CD4-positive, alpha-beta T cell treated with Interleukin-10 for 1 hour (primary cell): ENCODE results near the gene ATF2.
A peak's percentile ranks its signal among the peaks of the same experiment; 100 is the strongest.

Experiments used
- DNase-seq: peaks from one replicate; pipeline ENCODE4 v3.0.0-alpha.2; 2020

The ATF2 gene

GRCh38 chr2:175076272-175076671, 91.7 kb downstream of the ATF2 start:
- DNase-seq = no peak

- DNase-seq = no peak
Measured at GRCh38 chr2:175074478-175074877, 93.5 kb downstream of the ATF2 start.

- no peak for DNase-seq
Measured at GRCh38 chr2:175068534-175068933, 99.5 kb downstream of the ATF2 start.

GRCh38 chr2:175066411-175066810, 101.6 kb downstream of the ATF2 start:
- no peak for DNase-seq

- DNase-seq = no peak
Measured at GRCh38 chr2:175064797-175065196, 103.2 kb downstream of the ATF2 start.

DNA sequence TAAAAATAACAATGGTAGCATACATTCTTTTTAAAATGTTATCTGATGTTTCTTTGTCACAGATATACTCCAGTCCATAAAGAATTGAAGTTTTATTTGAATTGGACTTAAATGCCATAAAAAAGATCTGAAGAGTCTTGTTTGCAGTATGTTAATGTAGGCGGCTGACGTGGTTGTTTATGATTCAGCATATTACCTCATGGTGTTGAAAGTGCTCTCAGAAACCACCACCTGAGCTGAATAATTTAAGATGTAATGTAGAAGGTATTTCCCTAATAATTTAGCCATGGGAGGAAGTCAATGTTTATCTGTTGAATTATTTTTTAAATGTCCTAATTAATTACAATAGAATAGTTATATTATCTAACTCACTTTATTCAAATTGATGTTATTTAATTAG, 104.3 kb downstream of the ATF2 start:
- DNase-seq = no peak

DNA sequence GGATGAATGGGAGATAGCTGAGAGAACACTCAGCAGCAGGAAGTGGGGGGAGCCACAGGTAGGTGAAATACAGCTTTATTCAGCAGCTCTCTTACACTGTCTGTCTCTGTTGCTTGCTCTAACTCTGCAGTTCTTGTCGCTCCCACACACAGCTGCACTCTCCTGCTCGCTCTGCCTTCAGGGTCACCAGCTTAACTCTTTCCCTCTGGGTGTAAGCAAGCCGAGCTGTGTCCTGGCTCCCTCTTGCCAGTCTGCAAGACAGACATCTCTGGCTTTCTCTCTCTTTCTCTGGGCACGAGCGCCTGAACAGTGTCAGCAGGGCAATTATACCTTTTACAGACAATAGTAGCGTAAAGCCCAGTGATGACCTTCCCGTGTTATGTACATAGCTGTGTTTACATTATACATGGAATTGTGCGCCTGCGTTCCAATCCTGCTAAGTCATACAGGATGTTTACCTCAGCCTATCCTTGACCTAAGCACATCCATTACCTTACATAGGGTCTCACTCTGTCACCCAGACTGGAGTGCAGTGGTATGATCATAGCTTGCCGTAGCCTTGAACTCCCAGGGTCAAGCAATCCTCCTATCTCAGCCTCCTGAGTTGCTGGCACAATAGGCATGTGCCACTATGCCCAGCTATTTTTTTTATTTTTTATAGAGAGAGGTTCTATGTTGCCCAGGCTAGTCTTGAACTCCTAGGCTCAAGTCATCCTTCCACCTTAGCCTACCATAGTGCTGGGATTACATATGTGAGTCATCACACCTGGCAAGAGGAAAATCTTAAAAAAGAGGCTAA, 105.0 kb downstream of the ATF2 start:
- no peak for DNase-seq

DNA sequence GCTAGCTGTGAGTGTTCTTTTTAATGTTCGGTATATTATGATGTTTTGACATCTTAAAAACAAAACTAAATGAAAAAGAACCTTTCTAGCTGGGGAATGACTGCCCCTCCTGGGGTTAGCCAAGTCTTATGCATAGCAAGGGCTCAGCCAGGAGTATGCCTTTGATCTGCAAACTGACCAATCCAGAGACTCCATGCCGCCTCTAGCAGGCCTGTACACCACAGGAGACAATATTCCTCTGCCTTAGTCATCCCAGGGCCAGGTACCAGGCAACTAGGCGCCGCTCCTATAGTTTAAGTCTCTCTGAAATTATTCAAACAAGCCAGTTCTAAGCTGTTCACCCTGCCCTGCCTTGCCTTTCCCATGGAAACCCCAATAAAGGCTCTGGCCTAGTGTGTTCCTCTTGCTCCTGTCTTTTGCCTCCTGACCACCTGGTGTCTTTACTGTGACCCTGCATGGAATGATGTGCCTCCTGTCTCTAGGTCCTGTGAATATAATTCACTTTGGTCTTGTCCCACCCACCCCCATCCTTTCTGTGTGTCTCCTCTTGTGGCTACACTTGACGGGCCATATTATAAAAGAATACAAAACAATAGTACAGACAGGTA, 110.8 kb downstream of the ATF2 start:
- DNase-seq = no peak

- DNase-seq = no peak
Measured at GRCh38 chr2:175055993-175056392, 112.0 kb downstream of the ATF2 start.

- DNase-seq = no peak
Measured at GRCh38 chr2:175054340-175054739, 113.7 kb downstream of the ATF2 start.

- DNase-seq = no peak
Measured at GRCh38 chr2:175049661-175050060, 118.3 kb downstream of the ATF2 start.

DNA sequence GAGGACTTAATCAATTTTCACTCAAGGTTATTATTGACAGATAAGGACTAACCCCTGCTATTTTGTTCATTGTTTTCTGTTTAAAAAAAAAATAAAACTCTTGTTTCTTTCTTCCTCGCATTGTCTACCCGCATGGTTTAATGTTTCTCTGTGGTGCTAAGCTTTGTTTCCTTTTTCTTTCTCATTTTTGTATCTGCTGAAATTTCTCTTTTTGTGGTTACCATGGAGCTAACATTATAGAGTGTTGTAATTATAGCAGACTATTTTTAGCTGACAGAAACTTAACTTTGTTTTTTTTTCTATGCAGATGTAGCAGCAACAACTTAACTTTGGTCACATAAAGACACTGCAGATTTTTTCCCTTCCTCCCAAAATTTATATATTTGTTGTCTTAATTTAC, 119.7 kb downstream of the ATF2 start:
- DNase-seq = no peak

DNA sequence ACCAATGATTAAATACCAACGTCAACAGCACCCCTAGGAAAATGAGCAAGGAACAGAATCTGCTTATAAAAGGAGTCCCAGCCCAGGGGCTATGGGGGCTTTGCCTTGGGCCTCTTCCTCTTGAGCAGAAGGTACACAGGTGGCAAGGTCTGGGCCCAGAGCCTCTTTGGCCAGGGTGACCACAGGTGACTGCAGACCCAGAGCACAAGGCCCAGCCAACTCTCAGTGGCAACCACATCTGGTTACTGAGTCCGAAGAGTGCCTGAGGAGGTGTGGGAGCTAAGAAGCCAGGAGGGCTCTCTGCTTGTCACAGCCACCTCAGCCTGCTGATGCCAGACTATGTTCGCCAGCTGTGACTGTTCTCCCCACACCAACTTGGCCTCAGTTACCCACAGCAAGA, 128.5 kb downstream of the ATF2 start:
- DNase-seq = no peak

GRCh38 chr2:175039031-175039430, 129.0 kb downstream of the ATF2 start:
- DNase-seq = no peak

DNA sequence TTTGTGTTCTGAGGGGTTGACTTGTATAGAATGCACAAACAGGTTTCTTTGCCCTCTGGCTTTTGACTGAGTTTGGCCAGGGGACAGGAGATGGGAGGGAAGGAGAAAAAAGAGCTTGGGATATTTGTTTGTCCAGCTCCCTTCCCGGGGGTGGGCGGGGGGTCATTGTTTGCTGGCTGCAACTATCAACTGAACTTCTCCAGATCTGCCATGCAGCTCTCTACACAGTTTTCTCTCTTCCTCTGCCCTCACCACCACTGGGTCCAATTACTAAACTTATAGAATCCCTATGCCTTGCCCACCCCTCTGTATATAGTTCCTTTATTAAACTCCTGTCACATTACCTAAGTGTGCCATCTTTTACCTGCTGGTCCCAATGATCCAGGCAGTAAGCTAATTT, 130.1 kb downstream of the ATF2 start:
- DNase-seq = no peak

- DNase-seq = peak; percentile 41
Measured at GRCh38 chr2:175036582-175037018, 131.4 kb downstream of the ATF2 start.

GRCh38 chr2:175035806-175036205, 132.2 kb downstream of the ATF2 start:
- no peak for DNase-seq

DNA sequence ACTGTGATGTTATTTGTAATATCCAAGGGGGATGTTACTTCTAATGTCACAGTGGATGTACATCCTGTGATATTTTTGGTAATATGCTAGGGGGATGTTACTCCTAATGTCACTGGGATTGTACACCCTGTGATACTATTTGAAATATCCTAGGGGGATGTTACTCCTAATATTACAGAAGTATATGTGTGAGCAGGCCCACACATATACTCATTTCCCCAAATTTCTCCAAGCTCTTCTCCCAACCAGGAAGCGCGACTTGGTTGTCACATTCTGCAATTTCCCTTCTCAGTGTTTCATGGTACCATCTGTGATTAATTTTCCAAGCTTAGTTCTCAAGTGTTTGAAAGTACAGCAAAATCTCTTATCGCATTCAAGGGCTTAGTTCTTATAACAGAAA, 133.3 kb downstream of the ATF2 start:
- no peak for DNase-seq

- no peak for DNase-seq
Measured at GRCh38 chr2:175030380-175031271, 137.4 kb downstream of the ATF2 start.

DNA sequence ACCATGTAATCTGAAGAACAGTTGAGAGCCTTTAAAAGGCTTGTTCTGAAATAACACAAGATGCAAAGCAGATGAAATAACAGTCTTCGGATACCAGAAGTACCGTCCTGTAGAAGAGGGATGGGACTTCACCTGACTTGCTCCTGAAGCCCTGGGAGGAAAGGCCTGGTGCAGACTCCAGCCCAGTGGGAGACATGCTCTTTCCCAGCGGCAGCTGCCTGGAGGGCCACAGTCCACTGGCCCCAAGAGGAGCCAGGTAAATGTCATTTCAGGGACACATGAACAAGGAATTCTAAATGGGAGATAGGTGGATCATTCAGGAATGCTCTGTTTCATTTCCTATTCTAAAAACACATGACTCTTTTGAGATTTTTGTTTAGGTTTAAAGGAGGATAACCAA, 140.2 kb downstream of the ATF2 start:
- DNase-seq = no peak

GRCh38 chr2:175026385-175026784, 141.6 kb downstream of the ATF2 start:
- no peak for DNase-seq

GRCh38 chr2:175025946-175026345, 142.1 kb downstream of the ATF2 start:
- DNase-seq = no peak

- DNase-seq = no peak
Measured at GRCh38 chr2:175025233-175025632, 142.8 kb downstream of the ATF2 start.

- no peak for DNase-seq
Measured at GRCh38 chr2:175022923-175023322, 145.1 kb downstream of the ATF2 start.
